GM21390 (cell line): Measurements from ENCODE around the gene INTS7.
"Not testable (repeated sequence)": the region's sequence is repeated elsewhere in the genome, so short reads cannot be mapped to it uniquely, and the experiment has no call there.

ENCODE experiments used
- ATAC-seq: cut with Tn5 transposase; IDR thresholded peaks from one replicate; pipeline ENCODE4 v1.9.1; 2021; ENCODE audit not compliant: unreplicated experiment

The INTS7 gene

GRCh38 chr1:212035835-212036605, 663 bp upstream of the INTS7 start:
- ATAC-seq, result peak; percentile 20

DNA sequence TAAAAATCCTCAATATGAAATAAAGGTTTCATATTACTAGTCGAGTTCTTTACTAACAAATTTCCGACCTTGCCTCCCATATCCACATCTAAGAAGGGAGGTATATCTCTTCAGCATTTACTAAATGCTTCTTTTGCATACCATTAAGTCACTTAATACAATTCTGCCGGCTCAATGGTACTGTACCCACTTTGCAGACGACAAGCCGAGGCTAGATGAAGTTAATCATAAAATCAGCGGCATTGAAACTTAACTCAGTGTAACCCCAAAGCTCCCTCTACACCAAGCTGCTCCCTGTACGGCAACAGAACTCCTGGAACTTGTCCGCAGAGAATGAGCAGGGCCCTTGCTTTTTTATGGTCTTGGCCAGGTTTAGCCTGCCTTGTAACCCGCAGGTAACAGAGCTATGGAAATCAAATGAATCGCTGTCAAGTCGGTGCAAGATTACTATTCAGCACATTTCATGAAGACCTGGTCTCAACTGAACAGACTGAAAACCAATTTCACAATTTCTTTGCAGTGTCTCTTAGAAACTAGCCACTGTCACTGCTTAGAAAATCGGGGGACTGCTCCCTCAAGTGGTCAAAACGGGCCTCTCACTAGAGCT, 738 bp downstream of the INTS7 start:
- peak; percentile 2 for ATAC-seq

GRCh38 chr1:212030936-212031528, 4.3 kb downstream of the INTS7 start:
- no peak for ATAC-seq

- not testable (repeated sequence) for ATAC-seq
Observed at GRCh38 chr1:212027727-212028126, 7.6 kb downstream of the INTS7 start.

- ATAC-seq, result no peak
Observed at GRCh38 chr1:212024469-212025149, 10.7 kb downstream of the INTS7 start.

DNA sequence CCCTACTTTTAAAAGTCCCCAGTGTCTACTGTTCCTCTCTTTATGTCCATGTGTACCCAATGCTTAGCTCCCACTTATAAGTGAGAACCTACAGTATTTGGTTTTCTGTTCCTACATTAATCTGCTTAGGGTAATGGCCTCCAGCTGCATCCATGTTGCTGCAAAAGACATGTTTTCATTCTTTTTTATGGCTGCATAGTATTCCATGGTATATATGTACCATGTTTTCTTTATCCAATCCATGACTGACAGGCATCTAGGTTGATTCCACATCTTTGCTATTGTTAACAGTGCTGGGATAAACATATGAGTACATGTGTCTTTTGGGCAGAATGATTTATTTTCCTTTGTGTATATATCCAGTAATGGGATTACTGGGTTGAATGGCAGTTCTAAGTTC, 12.4 kb downstream of the INTS7 start:
- not testable (repeated sequence) for ATAC-seq

DNA sequence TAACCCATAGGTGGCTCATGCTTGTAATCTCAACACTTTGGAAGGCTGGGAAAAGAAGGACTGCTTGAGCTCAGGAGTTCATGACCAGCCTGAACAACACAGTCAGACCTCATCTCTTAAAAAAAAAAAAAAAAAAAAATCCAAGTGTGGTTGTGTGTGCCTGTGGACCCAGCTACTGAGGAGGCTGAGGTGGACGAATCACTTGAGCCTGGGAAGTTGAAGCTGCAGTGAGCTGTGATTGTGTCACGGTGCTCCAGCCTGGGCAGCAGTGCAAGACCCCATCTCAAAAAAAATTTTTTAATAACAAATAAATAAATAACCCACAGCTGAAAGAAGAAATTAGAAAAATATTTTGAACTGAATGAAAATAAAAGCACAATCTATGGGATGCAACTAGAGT, 13.8 kb downstream of the INTS7 start:
- no peak for ATAC-seq

GRCh38 chr1:212020975-212021374, 14.4 kb downstream of the INTS7 start:
- no peak for ATAC-seq

- no peak for ATAC-seq
Observed at GRCh38 chr1:212013672-212014071, 21.7 kb downstream of the INTS7 start.

DNA sequence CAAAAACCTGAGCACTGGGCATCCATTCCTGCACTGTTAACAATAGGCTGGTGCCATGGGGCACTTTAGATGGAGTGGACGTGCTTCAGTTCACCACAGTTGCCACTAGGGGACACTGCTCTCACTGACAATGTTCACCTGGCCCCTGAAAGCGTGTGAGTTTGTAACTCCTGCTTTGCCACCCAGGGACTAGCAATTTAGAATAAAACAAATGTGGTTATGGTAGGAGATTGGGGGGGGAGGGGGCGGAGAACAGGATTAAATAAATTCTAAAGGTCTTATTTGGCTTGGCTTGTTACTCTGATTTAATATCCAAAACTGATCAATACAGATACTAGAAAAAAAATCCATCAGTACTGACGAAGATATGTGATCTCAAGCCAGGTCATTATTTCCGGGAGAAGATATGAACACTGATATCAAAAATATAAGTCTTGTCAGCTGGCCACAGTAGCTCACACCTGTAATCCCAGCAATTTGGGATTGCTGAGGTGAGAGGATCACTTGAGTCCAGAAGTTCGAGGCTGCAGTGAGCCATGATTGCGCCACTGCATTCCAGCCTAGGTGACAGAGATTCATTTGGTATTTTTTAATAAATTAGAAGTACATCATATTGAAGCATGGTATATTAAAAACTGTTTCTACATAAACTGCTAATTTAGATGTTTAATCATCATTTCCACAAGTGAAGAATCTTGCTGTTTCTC, 23.2 kb downstream of the INTS7 start:
- peak; percentile 86 for ATAC-seq

GRCh38 chr1:212010004-212010403, 25.4 kb downstream of the INTS7 start:
- no peak for ATAC-seq

- ATAC-seq, result no peak
Observed at GRCh38 chr1:212009561-212009960, 25.8 kb downstream of the INTS7 start.

GRCh38 chr1:212007886-212008285, 27.5 kb downstream of the INTS7 start:
- ATAC-seq, result no peak

DNA sequence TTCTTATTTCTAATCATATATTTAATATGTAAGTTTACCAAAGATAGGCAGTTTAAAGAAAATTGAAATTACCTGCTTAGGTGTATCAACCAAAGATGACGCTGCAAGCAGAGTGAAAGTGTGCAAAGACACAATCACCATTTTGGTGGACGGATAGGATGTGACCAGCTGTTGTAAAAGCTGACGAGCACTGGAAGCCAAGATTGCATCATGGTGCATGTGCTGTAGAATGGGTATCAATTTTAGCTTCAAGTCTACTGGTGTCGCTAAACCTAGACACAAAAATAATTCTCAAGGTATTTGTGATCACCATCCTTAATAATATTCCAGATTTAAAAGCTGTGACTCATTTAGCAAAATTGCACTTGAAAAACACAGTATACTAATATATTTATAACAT, 28.2 kb downstream of the INTS7 start:
- no peak for ATAC-seq

DNA sequence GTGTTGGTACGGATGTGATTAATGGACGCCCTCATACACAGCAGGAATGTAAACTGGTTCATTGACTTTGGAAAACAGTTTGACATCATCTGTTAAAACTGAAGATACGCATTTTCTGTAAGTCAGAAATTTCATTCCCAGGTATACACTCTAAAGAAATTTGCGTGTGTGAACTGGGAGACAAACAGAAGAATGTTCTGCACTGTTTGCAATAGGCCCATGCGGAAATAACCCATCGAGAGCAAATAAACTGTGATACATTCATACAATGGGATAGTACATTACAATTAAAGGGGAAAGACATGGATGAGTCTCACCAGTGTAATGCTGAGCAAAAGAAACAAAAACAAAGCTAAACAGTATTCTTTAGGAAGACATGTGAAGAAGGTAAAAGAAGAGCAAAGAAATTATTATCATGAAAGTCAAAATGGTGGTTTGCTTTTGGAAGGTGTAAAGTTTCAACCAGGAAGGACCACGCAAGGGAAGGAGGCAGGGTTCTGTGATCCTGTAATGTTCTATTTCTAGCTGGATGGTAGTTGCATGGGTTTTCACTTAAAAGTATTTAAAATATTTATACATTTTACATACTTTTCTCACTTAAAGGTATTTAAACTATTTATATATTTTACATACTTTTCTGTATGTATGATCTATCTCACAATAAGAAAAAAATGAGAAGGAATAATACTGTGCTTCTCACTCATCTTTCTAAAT, 30.3 kb downstream of the INTS7 start:
- ATAC-seq, result no peak

DNA sequence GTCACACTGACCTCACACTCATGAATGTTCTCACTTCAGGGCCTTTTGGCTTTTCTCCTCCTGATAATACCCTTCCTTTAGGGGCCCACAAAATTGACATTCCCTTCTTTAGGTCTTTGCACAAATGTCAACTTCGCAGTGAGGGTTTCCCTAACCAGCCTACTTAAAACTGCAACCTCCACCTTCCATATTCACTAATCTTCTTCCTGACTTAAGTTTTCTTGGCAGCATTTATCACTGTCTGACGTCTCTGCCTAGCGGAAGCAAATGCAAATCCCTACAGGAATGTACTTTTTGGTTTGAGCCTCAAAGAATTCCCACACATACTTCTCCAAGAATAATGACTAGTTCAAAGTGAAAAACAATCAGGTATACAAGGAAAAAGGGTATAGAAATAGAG, 32.8 kb downstream of the INTS7 start:
- ATAC-seq, result no peak

DNA sequence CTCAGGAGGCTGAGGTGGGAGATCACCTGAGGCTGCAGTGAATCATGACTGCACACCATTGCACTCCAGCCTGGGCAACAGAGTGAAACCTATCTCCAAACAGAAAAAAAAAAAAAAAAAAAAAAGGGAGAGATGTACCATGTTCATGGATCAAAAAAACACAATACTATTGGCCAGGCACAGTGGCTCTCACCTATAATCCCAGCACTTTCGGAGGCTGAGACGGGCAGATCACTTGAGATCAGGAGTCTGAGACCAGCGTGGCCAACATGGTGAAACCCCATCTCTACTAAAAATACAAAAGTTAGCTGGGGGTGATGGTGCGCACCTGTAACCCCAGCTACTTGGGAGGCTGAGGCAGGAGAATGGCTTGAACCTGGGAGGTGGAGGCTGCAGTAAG, 37.9 kb downstream of the INTS7 start:
- ATAC-seq, result not testable (repeated sequence)

- no peak for ATAC-seq
Observed at GRCh38 chr1:211991695-211992094, 43.7 kb downstream of the INTS7 start.

- ATAC-seq, result no peak
Observed at GRCh38 chr1:211986628-211987254, 48.6 kb downstream of the INTS7 start.
